ENCODE measurements around the gene C9orf43. TPM values are rescaled to one million over a fixed set of nuclear protein-coding genes. Genes with fewer than 3 reads are reported as not detected.

C9orf43 gene
- total and polyA plus RNA-seq, 2 donors (not counting 3 experiments of a cell fraction or from before 2014, with no cell fraction given) = 0.25 to 0.66 TPM

- H3K9me3 ChIP-seq (replicated peaks; ENCODE audit: control insufficient read depth, insufficient read depth, low read length) = no peaks in the 10 kb centered on the region
- H3K9me1 ChIP-seq (replicated peaks; ENCODE audit: control insufficient read depth, extremely low read depth, insufficient read depth, low read length) = no peaks in the 10 kb centered on the region
- no peak overlapping the region for H3K4me3 ChIP-seq (replicated peaks in 1 of 3; ENCODE audit: insufficient read depth in 1 of 3, low read depth in 1 of 3, low read length in 3 of 3)
- TF ChIP-seq CTCF (IDR thresholded peaks at IDR 0.05; ENCODE audit: extremely low read depth in 1 of 2, insufficient read depth in 1 of 2, low read depth in 1 of 2, low read length in 2 of 2) = no peak
- TF ChIP-seq POLR2AphosphoS5 (IDR thresholded peaks at IDR 0.05; ENCODE audit: insufficient read depth, low read depth, low read length) = no peak
- no peak for TF ChIP-seq FOS (IDR thresholded peaks at IDR 0.05; ENCODE audit: borderline replicate concordance, insufficient read depth, low read length)
- no peaks in the 10 kb centered on the region for H3K79me2 ChIP-seq (ENCODE audit: control insufficient read depth, insufficient read depth, low read length)
- dilution Hi-C loops (cut with MboI; ENCODE audit: extremely low pct_ligation_motif_present, low sequenced_read_pairs) (no loop called here), intact Hi-C loops (cut with micrococcal nuclease) (no loop called here)
- H3K27ac ChIP-seq (ENCODE audit: insufficient read depth, low read depth, low read length) = no peak overlapping the region
- H3K4me2 ChIP-seq (ENCODE audit: insufficient read depth, low read length) = no peak overlapping the region
- no TSS peak for BruUV-seq (replicated peaks)
- no peak overlapping the region for H2AFZ ChIP-seq (ENCODE audit: low read depth, low read length)
- DNase-seq (ENCODE audit: low read depth, low spot score) = no peak
- ChIA-PET POLR2A (no interaction called here), CTCF (interaction anchor here (1.4 to 1.8 kb wide), 2 partner anchors 18 to 27 kb away, joined by 4 to 6 read pairs; partner anchors contain the start of gene ALAD)
- H3K9ac ChIP-seq (replicated peaks; ENCODE audit: extremely low read depth, insufficient read depth, low read length) = no peak overlapping the region
- H3K4me1 ChIP-seq (ENCODE audit: control insufficient read depth, extremely low read depth, insufficient read depth, low read length) = peaks cover 14% of the 10 kb centered on the region
- no peak for FAIRE-seq
- H4K20me1 ChIP-seq (replicated peaks; ENCODE audit: control insufficient read depth, extremely low read depth, insufficient read depth, low read length) = no peaks in the 10 kb centered on the region
- H3K27me3 ChIP-seq (ENCODE audit: control insufficient read depth in 2 of 2, insufficient read depth in 2 of 2, low read length in 2 of 2) = peaks cover 0 to 2% of the 10 kb centered on the region in 2 experiments
- H3K36me3 ChIP-seq (ENCODE audit: control insufficient read depth in 2 of 2, extremely low read depth in 1 of 2, insufficient read depth in 2 of 2, low read length in 2 of 2) = no peaks in the 10 kb centered on the region
Measured at GRCh38 chr9:113428062-113428615, 17.6 kb downstream of the C9orf43 start.

- H3K79me2 ChIP-seq (ENCODE audit: control insufficient read depth, insufficient read depth, low read length) = no peaks in the 10 kb centered on the region
- dilution Hi-C loops (cut with MboI; ENCODE audit: extremely low pct_ligation_motif_present, low sequenced_read_pairs) = no loop called here
- peak overlapping the region; percentile 42 for H3K27ac ChIP-seq (ENCODE audit: insufficient read depth, low read depth, low read length)
- FAIRE-seq = peak; percentile 92
- no peaks in the 10 kb centered on the region for H3K27me3 ChIP-seq (ENCODE audit: control insufficient read depth in 2 of 2, insufficient read depth in 2 of 2, low read length in 2 of 2)
- no peak for TF ChIP-seq JUN (IDR thresholded peaks at IDR 0.05; ENCODE audit: borderline replicate concordance, insufficient read depth, insufficient read length, low read depth)
- no peak overlapping the region for H2AFZ ChIP-seq (ENCODE audit: low read depth, low read length)
- no peaks in the 10 kb centered on the region for H3K9me3 ChIP-seq (replicated peaks; ENCODE audit: control insufficient read depth, insufficient read depth, low read length)
- no TSS peak for BruUV-seq (replicated peaks)
- peak overlapping the region; percentile 34 for H3K4me2 ChIP-seq (ENCODE audit: insufficient read depth, low read length)
- ChIA-PET POLR2A (interaction anchor here (0.6 to 1.5 kb wide), 4 partner anchors 21 to 149 kb away, joined by 3 to 6 read pairs (median 4); partner anchors contain the start of genes C9orf43 and POLE3), CTCF (interaction anchor here (0.6 to 1.7 kb wide), 9 partner anchors 15 to 498 kb away, joined by 3 to 9 read pairs (median 4); partner anchors contain the start of genes C9orf43 and POLE3)
- intact Hi-C loops (cut with micrococcal nuclease) = loop anchor here (2.0 kb wide), 1 partner anchor 20 kb away; the partner anchor contains the start of genes C9orf43 and POLE3
- no peak overlapping the region for H3K9ac ChIP-seq (replicated peaks; ENCODE audit: extremely low read depth, insufficient read depth, low read length)
- no peaks in the 10 kb centered on the region for H4K20me1 ChIP-seq (replicated peaks; ENCODE audit: control insufficient read depth, extremely low read depth, insufficient read depth, low read length)
- no peaks in the 10 kb centered on the region for H3K36me3 ChIP-seq (ENCODE audit: control insufficient read depth in 2 of 2, extremely low read depth in 1 of 2, insufficient read depth in 2 of 2, low read length in 2 of 2)
- no peaks in the 10 kb centered on the region for H3K9me1 ChIP-seq (replicated peaks; ENCODE audit: control insufficient read depth, extremely low read depth, insufficient read depth, low read length)
- peak; percentile 89 for DNase-seq (ENCODE audit: low read depth, low spot score)
- no peak overlapping the region for H3K4me3 ChIP-seq (replicated peaks in 1 of 3; ENCODE audit: insufficient read depth in 1 of 3, low read depth in 1 of 3, low read length in 3 of 3)
- peaks cover 14% of the 10 kb centered on the region for H3K4me1 ChIP-seq (ENCODE audit: control insufficient read depth, extremely low read depth, insufficient read depth, low read length)
Measured at GRCh38 chr9:113431191-113431590, 20.6 kb downstream of the C9orf43 start.
